Activated CD4-positive, alpha-beta T cell treated with anti-CD3 and anti-CD28 coated beads for 24 hours (primary cell): ENCODE results near the gene RIN2.
"Not testable (repeated sequence)": the region's sequence is repeated elsewhere in the genome, so short reads cannot be mapped to it uniquely, and the experiment has no call there.

Experiments used
- DNase-seq, 2 donors: peaks; one replicate each; pipeline ENCODE4 v3.0.0-alpha.2; 2020; ENCODE audit warnings: low read depth in 2 of 2

Gene RIN2

DNA sequence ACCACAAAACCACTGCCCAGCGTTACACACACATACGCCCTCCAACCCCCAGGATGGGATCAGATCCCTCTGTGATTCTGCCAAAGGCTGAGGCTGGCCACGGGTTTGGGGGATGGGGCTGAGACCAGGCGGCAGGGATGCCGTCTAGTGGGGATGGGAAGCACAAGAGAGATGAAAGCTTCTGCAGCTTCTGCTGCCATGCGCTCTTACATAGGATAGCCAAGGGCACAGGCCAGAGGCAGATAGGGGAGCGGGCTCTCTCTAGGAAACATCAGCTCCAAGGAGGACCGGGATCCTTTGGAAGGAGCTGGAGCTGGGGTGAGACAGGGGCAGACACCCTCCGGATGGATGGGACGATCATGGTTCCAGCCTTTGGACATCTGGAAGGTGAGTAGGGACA, 18.7 kb upstream of the RIN2 start:
- DNase-seq = no peak

DNA sequence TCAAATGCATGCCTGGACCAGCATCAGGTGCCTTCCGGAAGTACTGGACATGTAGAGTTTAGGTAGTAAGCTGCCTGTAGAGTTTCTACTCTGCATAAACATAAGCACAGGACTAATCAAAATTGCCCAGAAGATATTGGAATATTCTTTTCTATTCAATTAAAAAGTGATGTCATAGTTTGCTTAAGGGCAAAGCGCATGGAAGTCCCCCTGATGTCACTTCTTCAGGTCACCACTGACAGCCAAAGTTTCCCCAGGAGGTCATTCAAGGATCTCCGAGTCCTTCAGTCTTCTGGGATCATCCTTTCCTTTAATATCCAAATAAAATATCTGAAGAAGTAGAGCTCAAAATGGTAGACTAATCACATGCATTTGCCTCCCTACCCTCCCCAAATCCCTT, 17.5 kb upstream of the RIN2 start:
- DNase-seq = no peak

DNA sequence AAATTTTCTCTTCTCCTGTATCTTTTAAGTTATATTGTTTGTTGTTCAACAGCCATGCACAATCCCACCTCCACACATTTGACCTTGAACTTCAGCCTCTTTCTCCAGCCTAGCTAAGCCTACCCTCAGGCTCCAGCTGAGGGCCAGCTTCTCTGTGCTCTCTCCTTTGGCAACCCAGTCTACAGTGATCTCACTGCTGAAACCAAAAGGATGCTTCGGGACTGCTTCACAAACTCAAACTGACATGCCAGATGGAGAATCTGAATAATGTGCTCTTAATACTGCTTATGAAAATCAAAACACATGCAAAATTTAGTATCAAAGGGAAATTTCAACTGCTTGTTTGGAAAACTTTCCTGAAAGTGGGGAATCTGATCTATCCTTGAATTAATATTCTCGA, 16.1 kb upstream of the RIN2 start:
- no peak for DNase-seq

DNA sequence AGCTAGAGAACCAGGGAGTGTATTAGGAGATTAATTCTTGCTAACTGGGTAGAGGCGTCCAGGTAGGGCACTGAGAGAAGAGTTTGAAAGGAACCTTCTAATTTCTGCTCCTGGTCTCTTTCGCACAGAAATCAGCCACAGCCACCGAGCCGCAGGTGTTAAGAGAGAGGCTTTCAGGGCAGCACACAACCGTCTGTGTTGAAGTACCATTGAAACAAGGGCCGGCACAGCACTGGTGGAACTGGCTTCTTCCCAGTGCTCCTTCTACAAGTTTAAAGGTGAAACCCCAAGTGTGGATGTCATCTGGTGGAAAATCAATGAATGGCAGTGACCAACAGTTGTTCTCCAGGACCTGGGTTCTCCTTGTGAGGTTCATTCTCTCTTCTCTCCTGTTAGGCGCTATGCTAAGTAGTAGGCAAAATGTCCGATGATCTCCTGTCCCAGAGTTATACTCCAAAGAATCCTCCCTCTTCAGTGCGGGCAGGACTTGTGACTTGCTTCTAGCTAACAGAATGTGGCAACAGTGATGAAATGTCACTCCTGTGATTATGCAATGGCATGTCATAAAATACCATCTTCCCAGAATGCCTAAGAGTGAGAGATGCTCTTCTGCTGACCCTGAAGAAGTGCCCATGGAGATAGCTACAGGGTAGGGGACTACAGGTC, 15.0 kb upstream of the RIN2 start:
- DNase-seq = no peak

DNA sequence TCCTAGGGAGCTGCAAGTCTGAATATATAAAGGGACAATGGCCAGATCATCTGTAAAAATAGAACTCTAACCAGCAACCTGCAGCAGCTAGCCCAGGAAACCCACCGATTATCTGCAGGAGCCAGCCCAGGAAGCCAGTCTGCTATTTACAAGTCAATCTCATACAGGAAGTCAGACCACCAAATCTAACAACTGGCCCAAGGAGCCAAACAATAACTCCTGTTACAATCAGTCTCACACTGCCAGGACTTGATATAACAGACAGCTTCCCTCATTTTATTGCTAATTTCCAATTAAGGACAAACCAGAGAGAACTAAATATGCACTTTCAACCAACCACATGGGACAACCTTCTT, 14.4 kb upstream of the RIN2 start:
- DNase-seq = no peak

DNA sequence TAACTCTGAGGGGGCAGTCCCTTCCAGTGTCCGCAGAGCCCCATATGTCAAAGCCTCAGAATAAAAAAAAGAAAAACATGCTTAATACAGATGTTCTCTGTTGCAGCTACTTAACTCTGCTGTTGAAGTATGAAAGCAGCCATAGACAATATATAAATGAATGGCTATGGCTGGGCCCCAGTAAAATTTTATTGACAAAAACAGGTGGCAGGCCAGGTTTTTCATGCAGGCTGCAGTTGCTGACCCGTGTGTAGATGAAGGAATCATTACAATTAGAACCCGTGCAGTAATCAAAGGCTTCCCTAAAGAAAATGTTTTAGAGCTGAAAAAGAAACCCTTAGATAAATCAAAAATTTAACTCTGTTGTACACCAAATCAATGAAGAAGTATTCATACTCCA, 13.0 kb upstream of the RIN2 start:
- no peak for DNase-seq

DNA sequence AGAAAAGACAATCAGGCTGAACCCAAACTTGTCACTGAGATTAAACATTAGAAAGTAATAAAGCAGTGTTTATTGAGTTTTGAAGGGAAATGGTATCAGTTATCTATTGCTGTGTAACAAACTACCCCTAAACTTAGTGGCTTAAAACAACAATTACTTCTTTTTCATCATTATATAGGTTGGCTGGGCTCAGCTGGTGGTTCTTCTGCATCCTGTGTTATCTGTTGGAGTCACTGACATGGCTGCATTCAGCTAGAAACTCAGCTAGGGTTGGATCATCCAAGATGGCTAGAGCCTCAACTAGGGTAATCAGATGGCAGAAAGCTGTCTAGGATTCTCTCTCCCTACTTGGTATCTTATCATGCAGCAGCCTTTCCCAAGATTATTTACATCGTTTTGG, 12.5 kb upstream of the RIN2 start:
- no peak for DNase-seq

DNA sequence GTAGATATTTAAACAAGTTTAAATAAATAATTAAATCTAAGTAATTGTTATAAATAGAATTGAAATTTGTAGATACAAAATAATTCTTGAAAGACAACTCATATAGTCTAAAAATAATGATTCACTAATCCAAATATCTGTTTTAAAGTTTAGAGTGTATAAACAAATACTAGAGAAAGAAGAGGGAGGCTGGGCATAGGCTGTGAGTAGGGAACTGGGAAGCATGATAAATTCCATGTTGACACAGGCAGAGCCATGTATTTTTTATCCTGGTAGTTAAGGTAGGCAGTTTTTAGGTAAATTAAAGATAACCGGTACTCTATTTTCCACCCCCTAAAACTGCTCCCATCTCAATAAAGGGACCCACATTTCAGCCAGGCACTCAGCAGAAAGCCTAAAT, 11.7 kb upstream of the RIN2 start:
- no peak for DNase-seq

DNA sequence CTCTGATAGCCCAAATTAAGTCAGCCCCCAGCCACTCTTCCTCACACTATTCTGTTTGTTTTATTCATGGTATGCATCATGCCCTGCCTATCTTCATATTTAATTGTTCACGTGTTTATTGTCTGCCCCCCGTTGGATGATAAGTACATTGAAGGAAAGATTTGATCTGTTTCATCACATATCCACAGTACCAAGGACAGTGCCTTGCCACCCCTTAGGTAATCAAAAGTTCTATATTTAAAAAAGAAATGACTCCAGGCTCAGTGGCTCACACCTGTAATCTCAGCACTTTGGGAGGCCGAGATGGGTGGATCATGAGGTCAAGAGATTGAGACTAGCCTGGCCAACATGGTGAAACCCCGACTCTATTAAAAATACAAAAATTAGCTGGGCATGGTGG, 10.2 kb upstream of the RIN2 start:
- DNase-seq = no peak

DNA sequence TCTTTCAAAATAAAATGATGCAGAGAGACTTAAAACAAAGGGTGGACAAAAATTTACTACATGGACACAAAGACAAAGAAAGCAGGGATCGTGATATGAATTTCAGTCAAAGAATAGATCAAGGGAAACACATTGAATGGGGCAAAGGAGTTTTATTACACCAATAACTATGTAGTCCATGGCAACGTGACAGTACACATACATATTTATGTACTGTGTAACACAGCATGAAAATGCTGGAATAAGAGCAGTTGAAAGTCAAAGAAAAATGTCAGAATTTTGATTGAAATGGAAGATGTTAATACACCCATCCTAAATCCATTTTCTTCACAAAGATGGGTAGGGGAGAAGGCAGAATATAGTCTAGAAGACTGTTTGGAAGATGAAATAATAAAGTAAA, 9.4 kb upstream of the RIN2 start:
- no peak for DNase-seq

DNA sequence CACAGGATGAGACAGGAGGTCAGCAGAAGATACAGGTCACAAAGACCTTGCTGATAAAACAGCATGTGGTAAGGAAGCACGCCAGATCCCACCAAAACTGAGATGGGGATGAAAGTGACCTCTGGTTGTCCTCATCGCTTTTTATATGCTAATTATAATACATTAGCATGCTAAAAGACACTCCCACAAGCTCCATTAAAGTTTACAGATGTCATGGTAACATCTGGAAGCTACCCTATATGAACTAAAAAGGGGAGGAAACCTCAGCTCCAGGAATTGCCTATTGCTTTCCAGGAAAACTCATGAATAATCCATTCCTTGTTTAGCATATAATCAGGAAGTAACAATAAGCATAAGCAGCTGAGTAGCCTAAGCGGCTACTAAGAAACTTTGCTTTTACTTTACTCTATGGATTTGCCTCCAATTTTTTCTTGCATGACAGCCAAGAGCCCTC, 8.4 kb upstream of the RIN2 start:
- no peak for DNase-seq

DNA sequence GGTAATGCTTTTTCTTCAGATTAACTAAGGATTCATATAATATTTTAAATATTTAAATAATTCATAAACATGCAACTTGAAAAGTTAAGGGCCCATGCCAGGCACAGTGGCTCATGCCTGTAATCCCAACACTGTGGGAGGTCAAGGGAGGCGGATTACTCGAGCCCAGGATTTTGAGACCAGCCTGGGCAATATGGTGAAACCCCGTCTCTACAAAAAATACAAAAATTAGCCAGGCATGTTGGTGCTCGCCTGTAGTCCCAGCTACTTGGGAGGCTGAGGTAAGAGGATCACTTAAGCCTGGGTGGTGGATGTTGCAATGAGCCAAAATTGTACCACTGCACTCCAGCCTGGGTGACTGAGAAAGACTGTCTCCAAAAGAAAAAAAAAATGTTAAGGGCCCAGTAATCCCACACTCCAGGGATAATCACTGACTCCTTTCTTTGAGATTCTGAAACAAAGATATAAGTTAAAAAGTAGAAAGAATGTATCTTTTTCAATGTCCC, 7.9 kb upstream of the RIN2 start:
- DNase-seq = no peak

DNA sequence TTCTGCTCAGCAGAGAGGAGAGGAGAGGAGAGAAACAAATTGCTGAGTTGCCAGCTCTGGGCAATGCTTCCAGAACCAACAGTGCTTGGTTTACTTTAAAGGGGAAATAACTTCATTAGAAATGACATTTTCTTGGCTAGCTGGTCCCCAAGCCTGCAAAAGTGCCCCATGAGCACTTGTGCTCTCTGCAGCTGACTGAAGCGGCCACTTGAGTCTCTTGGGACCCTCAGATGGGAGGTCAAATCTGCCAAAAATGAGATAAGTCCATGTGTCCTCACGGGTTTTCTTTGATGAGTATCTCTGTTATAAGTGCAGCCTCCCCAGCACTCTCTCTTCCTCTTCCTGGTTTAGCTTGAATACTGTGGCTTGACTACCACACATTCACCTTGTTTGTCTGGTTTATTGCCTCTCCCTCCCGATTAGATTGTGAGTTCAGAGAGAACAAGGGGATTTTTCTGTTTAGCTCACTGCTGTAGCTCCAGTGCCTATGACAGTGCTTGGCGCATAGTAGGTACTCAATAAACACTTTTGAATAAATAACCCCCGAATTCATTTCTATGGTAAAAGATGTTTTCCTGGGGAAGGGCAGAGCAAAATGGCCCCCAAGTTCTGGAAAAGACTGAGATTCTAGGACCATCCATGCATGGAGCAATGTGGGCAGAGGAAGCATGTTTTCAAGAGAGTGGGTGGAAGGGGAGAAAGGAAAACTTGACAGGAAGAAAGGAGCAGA, 7.0 kb upstream of the RIN2 start:
- no peak for DNase-seq

DNA sequence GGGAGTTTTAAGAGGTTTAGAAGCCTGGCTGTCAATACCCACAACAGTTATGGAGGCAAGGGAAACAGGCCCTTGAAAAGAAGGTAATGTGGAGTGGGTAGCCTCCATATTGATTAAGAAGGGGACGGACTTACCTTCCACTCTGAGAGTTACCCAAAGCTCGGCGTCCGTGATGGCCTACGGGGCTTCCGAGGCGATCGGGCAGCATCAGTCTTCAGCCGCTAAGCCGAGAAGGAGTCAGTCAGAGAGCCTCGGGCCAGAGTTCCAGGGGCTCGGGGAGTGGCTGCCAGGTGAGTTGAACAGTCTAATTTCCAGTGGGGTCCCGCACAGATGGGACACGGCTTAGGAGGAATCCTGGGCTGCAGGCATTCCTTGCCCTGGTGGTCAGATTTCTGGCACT, 3.9 kb upstream of the RIN2 start:
- not testable (repeated sequence) for DNase-seq

DNA sequence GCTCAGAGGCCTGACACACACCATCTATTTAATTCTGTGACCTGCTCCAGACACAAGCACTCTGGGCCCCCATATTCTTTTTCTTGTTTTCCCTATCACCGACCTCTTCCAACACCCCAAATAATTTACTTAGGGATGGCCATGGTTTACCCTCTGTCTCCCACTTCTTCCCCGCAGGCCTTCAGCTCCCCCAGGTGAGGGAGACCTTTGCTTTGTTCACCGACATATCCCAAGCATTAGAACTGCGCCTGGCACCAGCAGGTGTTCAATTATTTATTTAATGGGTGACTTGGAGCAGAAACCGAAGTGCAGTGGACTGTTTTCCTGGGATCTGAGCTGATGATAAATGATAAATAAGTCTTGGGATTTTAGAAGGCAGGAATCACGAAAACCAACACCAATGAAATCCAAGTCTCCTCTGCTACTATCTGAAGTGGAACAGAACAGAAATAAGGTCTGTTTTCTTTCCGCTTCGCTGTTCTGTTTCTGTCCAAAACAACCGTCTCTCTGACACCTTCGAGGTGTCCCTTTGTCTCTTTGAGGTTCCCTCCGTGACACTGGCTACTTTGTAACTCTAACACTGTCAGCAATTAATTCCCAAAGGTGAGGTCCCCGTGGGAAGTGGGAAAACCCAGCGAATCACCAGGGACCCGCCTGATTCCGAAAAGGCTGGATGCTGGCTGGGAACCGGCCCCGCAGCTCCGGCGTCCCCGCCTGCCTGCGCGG, 1.1 kb upstream of the RIN2 start:
- no peak for DNase-seq

DNA sequence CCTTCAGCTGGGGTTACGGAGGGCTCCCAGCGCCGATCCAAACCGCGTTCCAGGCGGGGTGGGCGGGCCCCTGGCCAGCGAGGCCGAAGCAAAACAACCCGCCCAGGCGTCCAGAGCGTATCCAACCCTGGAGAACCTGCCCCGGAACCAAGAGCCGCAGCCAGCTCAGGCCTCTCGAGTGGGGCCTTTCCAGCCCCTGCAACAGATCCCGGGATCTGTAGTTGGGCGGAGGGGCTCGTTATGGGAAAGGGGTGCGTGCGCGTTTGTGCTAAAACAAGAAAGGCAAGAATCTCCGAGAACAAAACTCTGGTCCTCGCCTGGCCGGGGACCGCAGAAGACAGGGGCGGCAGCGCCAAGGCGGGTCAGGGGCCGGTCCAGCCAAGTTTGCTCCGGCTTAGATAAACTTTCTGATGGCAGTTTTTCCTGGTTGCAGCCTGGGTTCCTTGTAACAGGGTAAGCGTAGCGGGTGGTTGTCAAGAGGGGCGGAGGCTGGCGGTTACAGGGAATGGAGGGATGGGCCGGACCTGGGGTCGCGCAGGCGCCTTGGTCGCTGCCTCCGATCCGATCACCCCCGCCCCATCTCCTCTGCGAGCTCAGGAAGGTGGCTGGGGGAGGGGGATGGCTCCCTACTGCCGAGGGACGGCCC, 448 bp upstream of the RIN2 start:
- no peak for DNase-seq

DNA sequence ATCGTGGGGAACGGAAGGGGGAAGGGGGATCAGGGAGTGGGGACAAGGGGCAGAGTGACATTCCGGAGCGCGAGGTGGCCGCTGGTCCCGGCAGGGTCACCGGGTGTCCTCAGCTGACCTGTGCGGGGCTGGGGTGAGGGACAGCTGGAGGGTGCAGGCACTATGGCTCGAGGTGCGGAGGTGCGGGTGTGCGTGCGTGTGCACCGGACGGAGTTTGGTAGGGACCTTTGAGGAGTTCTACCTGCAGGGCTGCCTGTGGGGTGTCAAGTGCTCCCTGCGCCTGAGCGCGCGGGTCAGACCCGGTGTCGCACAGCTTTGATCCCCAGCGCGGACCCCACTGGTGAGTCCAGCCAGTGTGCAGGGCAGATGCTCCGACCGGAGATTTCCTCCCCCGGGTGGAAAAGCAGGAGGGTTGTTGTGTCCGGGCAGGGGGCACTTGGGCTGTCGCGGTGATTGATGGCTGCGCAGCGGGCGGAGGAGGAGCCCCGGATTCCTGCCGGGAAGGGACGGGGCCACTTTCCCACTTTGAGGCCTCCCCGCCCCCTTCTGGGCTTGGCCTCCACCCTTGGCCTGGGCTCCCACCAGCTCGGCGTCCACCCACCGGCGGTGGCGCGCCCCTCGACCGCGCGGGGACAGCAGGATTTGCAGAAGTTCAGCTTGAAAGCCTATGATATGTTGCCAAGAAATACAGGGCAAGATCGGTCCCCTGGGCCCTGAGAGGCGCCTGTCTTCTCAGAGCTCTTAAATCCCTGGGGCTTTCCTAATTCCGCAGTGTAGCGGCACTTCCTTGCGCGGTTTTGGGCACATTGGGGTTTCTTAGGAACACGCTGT, 658 bp downstream of the RIN2 start:
- no peak for DNase-seq

DNA sequence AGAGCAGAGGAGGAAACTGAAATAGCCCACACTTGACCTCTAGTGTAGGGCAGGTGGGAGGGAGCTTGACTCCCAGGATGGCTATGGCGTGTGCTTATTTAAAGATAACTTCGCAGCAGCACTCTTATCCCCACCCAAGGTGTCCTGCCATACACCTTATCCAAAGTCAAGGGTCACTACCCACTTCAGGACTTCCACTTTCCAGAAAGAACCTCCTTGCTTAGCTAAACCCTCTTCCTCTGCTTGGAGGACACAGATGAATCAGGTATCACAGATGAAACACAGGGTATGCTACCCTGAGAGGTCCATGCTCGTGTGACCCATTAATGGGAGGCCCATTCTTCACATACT, 2.3 kb downstream of the RIN2 start:
- DNase-seq = no peak

DNA sequence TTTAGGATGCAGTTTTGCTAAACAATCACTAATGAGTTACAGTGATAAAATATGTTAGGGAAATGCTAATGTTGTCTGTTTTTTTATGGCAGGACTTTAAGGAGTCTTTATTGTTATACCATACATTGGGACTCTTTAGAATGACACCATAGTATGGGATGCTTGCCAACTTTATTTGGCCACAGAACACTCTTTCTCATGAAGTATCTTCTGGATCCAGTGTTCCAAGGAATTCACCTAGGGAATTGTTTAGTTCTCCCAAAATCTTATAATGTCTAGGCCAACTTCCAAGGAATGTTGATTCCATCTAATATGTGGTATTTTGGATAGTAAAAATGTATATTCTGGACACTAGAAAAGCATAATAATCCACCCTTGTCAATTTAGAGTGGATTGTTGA, 3.3 kb downstream of the RIN2 start:
- DNase-seq = no peak

DNA sequence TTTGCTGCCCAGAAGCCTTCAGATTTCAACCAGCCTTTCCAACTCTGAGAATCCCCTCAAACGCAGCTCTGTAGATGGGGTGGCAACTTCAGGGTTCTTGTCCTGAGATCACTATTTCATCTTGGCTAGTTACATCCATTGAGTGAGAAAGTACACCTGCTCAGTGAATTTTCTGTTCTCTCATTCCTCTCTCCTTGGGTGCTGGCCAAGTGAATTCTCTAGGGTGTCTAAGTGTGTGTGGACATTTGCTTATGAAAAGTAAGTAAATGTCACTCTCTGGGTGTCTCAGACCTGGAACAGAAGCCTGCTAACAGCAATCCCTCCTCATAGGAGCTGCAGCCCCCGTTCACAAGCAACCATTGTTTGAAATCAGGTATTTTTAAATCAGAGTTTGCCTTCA, 3.8 kb downstream of the RIN2 start:
- no peak for DNase-seq

DNA sequence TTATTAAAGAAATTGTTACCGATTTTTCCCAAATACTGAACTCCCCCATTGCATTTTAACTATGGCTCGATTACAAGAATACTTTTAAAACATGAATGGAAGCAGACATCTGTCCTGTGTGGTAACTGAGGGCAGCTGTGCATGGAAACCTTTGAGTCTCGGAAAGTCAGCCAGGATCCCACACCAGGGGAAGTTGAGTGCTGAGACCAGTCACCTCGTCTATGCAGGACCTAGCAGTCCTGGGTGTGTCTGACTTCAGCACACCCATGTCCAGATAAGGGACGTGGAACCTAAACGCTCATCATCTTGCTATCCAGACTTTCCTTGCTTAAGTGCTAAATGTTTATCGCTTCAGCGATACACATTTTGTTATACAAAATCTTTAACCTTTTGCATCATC, 6.1 kb downstream of the RIN2 start:
- no peak for DNase-seq

DNA sequence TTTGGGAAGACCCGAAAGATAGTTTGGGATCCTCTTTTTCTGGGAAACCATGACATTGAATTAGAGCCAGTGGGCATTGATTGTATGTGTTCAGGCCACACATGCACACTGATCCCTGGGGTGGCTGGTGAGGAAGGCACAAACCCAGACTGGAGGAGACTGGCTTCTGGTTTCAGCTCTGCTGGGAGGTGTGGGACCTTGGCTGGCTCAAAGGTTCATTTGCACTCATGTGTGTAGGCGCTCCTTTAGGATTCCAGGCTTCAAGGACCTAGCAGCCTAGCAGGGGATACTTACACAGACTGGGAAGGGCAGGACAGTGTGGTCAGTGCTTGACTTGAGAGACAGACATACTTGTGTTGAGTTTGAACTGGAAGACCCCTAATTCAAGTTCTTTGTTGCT, 7.2 kb downstream of the RIN2 start:
- DNase-seq = no peak
